IPS-NIHi11 (cell line): ENCODE results near the gene CELF5.

Experiments used
- DNase-seq: peaks from one replicate; pipeline ENCODE4 v3.0.0; 2012; ENCODE audit warnings: mixed read lengths, low spot score

The CELF5 gene

GRCh38 chr19:3224346-3225168 lies at the start of gene CELF5:
Gene CELF5 (plus strand): TSS chr19:3224661. CDS start chr19:3224740, 79 bp downstream.
- DNase-seq: peak; percentile 96

- DNase-seq: no peak
Observed at GRCh38 chr19:3175781-3176714, 48.4 kb upstream of the CELF5 start.

- DNase-seq: peak; percentile 29
Observed at GRCh38 chr19:3176715-3177501, 47.6 kb upstream of the CELF5 start.

GRCh38 chr19:3178377-3178972 lies 46.0 kb upstream of the CELF5 start, which contains the start of gene S1PR4:
Gene S1PR4 (plus strand): TSS chr19:3178769. CDS start chr19:3178793, 24 bp downstream.
- DNase-seq: no peak

GRCh38 chr19:3178973-3179738 lies 45.3 kb upstream of the CELF5 start:
- no peak for DNase-seq

GRCh38 chr19:3179739-3180293 lies 44.6 kb upstream of the CELF5 start:
- DNase-seq: no peak

- DNase-seq: no peak
Observed at GRCh38 chr19:3183721-3184641, 40.5 kb upstream of the CELF5 start.

GRCh38 chr19:3184847-3185460 lies 39.5 kb upstream of the CELF5 start:
- no peak for DNase-seq

- peak; percentile 95 for DNase-seq
Observed at GRCh38 chr19:3185461-3186159, 38.9 kb upstream of the CELF5 start, which contains the start of gene NCLN. Gene NCLN (plus strand): TSS chr19:3185930. CDS start chr19:3186031, 101 bp downstream.

GRCh38 chr19:3186160-3186688 lies 38.2 kb upstream of the CELF5 start:
- no peak for DNase-seq

GRCh38 chr19:3186891-3187661 lies 37.4 kb upstream of the CELF5 start:
- no peak for DNase-seq

- DNase-seq: no peak
Observed at GRCh38 chr19:3187662-3188511, 36.6 kb upstream of the CELF5 start.

- DNase-seq: no peak
Observed at GRCh38 chr19:3188627-3189596, 35.5 kb upstream of the CELF5 start.

GRCh38 chr19:3189702-3190469 lies 34.6 kb upstream of the CELF5 start:
- no peak for DNase-seq
